Panc1 (cell line): Measurements from ENCODE around the gene SPARC.

ENCODE experiments used
- SIN3A ChIP-seq: IDR thresholded peaks from 2 replicates; pipeline ENCODE4 v1.6.1; 2012; ENCODE audit warnings: low read depth, mild to moderate bottlenecking, low read length, moderate library complexity, borderline replicate concordance; ENCODE audit not compliant: insufficient read depth
- TF ChIP-seq, protein P1 (sequence below): fragments of 450-650 bp; IDR thresholded peaks from 2 replicates; pipeline ENCODE4 v1.5.1; 2017; ENCODE audit warnings: mild to moderate bottlenecking

DNA sequence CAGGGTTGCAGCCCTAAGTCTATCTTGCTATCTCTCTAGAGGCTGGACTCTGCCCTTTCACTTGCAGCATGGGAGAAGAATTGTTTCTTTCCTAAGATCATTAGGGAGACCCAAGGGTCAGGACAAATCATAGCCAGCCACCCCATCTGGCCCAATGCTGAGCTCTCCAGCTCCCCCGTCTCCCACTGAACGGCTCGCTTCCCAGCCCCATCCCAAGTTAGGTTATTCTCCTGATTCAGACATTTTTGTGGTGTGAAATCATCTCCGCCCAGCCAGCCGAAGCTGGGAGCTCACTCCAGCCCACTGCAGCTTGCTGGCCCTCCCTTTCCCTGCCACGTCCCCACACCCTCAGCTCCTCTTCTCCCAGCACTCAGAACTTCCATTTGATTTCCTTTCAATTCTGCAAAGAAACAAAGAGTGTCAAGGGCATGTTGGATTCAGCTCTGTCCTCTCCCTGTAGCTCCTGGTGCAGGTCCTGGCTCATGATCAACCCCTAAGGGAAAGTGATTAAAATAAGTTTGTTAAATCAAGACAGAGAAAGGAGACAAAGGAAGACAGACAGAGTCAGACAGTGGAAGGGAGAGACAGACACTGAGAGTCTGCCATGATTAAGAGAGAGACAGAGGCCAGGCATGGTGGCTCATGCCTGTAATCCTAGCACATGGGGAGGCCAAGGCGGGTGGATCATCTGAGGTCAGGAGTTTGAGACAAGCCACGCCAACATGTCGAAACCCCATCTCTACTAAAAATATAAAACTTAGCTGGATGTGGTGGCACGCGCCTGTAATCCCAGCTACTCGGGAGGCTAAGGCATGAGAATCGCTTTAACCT, 12.6 kb upstream of the SPARC start:
- TF ChIP-seq, protein P1, sequence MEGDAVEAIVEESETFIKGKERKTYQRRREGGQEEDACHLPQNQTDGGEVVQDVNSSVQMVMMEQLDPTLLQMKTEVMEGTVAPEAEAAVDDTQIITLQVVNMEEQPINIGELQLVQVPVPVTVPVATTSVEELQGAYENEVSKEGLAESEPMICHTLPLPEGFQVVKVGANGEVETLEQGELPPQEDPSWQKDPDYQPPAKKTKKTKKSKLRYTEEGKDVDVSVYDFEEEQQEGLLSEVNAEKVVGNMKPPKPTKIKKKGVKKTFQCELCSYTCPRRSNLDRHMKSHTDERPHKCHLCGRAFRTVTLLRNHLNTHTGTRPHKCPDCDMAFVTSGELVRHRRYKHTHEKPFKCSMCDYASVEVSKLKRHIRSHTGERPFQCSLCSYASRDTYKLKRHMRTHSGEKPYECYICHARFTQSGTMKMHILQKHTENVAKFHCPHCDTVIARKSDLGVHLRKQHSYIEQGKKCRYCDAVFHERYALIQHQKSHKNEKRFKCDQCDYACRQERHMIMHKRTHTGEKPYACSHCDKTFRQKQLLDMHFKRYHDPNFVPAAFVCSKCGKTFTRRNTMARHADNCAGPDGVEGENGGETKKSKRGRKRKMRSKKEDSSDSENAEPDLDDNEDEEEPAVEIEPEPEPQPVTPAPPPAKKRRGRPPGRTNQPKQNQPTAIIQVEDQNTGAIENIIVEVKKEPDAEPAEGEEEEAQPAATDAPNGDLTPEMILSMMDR: no peak
- no peak for TF ChIP-seq SIN3A
